Measurements from ENCODE around the gene PPP1R18. TPM values are rescaled to one million over a fixed set of nuclear protein-coding genes. Genes with fewer than 3 reads are reported as not detected.

PPP1R18 gene
- total and polyA plus RNA-seq, 9 of the 15 experiments (the other 6 are each of a cell fraction or from before 2014, with no cell fraction given) = 12.0 to 99.2 (median 42.6) TPM

DNA sequence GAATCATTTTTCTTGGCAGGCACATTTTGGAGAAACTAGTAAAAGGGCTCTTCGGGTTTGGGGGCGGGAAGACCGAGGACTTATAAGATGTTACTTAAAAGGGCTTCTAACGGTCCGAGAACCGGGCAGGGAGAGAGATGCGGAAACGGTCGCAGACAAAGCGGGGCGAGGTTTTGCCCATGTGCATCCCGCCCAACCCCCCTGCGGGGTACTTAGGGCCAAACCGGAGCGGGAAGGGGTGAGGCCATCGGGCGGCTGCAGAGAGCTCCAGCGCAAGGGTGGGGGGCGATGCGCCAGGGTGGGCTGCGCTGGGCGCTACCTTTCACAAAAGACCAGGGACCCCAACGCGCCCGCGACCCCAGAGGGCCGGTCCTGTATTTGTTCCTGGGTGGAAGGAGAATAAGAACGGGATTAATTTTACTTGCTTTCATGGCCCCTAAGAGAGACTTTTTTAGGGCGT is 34.3 kb upstream of the PPP1R18 start (continued):
- no peak for TF ChIP-seq MCM5 (IDR thresholded peaks at IDR 0.05; ENCODE audit: low read depth)
- TF ChIP-seq NCOA1 (IDR thresholded peaks at IDR 0.05; ENCODE audit: low read depth) = no peak
- TF ChIP-seq HDAC3 (IDR thresholded peaks at IDR 0.05; ENCODE audit: borderline replicate concordance, partially characterized antibody) = no peak
- peak; percentile 88 for TF ChIP-seq SNRNP70 (optimal IDR thresholded peaks at IDR 0.05; ENCODE audit: low read depth, low read length)
- TF ChIP-seq TAF1 (IDR thresholded peaks at IDR 0.05; ENCODE audit: control insufficient read depth, extremely low read depth, insufficient read depth, low read length, severe bottlenecking) = peak; percentile 52
- TF ChIP-seq MTF1 (CRISPR knock-in tag; IDR thresholded peaks at IDR 0.05; ENCODE audit: borderline replicate concordance) = no peak
- no peak for TF ChIP-seq ZBED1 (IDR thresholded peaks at IDR 0.05)
- TF ChIP-seq HNRNPL (IDR thresholded peaks at IDR 0.05; ENCODE audit: low read depth, low read length) = no peak
- TF ChIP-seq ZNF282 (CRISPR knock-in tag; IDR thresholded peaks at IDR 0.05) = no peak
- TF ChIP-seq ZMIZ1 (IDR thresholded peaks at IDR 0.05; ENCODE audit: low read depth in 2 of 2, low read length in 2 of 2) = no peak
- TF ChIP-seq ZBTB1 (CRISPR knock-in tag; IDR thresholded peaks at IDR 0.05; ENCODE audit: borderline replicate concordance, low read depth) = no peak
- no peak for TF ChIP-seq ZNF79 (CRISPR knock-in tag; IDR thresholded peaks at IDR 0.05; ENCODE audit: low read depth)
- TF ChIP-seq VEZF1 (CRISPR knock-in tag; IDR thresholded peaks at IDR 0.05) = no peak
- no peak for TF ChIP-seq HDAC8 (tag; IDR thresholded peaks at IDR 0.05)
- TF ChIP-seq ZNF212 (CRISPR knock-in tag; IDR thresholded peaks at IDR 0.05) = no peak
- no peak for TF ChIP-seq ZNF121 (CRISPR knock-in tag; conservative IDR thresholded peaks at IDR 0.05)
- TF ChIP-seq, protein P1, sequence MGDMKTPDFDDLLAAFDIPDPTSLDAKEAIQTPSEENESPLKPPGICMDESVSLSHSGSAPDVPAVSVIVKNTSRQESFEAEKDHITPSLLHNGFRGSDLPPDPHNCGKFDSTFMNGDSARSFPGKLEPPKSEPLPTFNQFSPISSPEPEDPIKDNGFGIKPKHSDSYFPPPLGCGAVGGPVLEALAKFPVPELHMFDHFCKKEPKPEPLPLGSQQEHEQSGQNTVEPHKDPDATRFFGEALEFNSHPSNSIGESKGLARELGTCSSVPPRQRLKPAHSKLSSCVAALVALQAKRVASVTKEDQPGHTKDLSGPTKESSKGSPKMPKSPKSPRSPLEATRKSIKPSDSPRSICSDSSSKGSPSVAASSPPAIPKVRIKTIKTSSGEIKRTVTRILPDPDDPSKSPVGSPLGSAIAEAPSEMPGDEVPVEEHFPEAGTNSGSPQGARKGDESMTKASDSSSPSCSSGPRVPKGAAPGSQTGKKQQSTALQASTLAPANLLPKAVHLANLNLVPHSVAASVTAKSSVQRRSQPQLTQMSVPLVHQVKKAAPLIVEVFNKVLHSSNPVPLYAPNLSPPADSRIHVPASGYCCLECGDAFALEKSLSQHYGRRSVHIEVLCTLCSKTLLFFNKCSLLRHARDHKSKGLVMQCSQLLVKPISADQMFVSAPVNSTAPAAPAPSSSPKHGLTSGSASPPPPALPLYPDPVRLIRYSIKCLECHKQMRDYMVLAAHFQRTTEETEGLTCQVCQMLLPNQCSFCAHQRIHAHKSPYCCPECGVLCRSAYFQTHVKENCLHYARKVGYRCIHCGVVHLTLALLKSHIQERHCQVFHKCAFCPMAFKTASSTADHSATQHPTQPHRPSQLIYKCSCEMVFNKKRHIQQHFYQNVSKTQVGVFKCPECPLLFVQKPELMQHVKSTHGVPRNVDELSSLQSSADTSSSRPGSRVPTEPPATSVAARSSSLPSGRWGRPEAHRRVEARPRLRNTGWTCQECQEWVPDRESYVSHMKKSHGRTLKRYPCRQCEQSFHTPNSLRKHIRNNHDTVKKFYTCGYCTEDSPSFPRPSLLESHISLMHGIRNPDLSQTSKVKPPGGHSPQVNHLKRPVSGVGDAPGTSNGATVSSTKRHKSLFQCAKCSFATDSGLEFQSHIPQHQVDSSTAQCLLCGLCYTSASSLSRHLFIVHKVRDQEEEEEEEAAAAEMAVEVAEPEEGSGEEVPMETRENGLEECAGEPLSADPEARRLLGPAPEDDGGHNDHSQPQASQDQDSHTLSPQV (IDR thresholded peaks at IDR 0.05) = 0 out of 2 replicates have a peak, but pooled peaks have one; percentile 36
- no peak for TF ChIP-seq NFYB (IDR thresholded peaks at IDR 0.05; ENCODE audit: extremely low read depth, insufficient read length)
- TF ChIP-seq THRB (CRISPR knock-in tag; conservative IDR thresholded peaks at IDR 0.05) = peak; percentile 90
